Measurements from ENCODE around the gene SCFD2. TPM values are rescaled to one million over a fixed set of nuclear protein-coding genes. Genes with fewer than 3 reads are reported as not detected.

Gene SCFD2
- total RNA-seq, 1 experiment from 2014 or later: 7.4 TPM

DNA sequence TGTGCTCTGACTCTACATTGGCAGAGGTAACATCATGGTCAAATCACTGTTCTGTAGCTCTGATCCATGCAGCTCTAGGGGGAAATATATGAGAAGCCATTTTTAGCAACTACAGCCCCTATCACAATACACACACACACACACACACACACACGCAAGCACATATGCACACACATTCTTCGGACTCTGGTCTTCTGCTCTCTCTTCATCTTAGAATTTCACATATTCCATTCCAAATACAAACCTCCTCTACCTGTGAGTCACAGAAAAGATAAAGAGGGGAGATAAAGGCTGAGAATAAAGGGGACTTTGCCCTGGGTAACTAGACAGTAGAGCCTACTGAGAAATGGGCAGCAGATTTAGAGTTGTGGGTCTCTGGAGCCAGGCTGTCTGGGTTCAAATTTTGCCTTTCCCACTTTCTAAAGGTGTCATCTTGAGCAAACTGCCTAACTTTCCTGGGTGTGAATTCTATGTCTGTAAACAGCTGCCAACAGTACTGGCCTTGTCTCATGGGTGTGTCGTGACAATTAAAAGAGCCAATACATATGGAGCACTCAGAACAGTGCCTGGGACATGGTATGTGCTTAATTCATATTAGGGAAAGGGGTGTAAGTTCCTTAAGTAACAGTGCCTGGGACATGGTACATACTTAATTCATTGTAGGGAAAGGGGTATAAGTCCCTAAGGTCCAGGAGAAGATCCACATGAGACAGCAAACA is 515.3 kb downstream of the SCFD2 start:
- H3K4me3 ChIP-seq (ENCODE audit: low read depth in 2 of 2, low read length in 2 of 2): no peak overlapping the region
- ATAC-seq (no peak), DNase-seq (ENCODE audit: low read depth, low spot score) (no peak)
- ChIA-PET CTCF (no interaction called here), POLR2A (no interaction called here)
- H3K27ac ChIP-seq (ENCODE audit: low read length): no peak overlapping the region
- intact Hi-C loops (cut with micrococcal nuclease; ENCODE audit: unreplicated experiment) (no loop called here), in situ Hi-C loops (cut with HindIII; ENCODE audit: low pct_unique_long_range_greater_than_20kb, low sequenced_read_pairs) (no loop called here)
- H3K9me3 ChIP-seq (ENCODE audit: control insufficient read depth, insufficient read depth, low read depth, low read length): no peaks in the 10 kb centered on the region
- TF ChIP-seq, protein P1, sequence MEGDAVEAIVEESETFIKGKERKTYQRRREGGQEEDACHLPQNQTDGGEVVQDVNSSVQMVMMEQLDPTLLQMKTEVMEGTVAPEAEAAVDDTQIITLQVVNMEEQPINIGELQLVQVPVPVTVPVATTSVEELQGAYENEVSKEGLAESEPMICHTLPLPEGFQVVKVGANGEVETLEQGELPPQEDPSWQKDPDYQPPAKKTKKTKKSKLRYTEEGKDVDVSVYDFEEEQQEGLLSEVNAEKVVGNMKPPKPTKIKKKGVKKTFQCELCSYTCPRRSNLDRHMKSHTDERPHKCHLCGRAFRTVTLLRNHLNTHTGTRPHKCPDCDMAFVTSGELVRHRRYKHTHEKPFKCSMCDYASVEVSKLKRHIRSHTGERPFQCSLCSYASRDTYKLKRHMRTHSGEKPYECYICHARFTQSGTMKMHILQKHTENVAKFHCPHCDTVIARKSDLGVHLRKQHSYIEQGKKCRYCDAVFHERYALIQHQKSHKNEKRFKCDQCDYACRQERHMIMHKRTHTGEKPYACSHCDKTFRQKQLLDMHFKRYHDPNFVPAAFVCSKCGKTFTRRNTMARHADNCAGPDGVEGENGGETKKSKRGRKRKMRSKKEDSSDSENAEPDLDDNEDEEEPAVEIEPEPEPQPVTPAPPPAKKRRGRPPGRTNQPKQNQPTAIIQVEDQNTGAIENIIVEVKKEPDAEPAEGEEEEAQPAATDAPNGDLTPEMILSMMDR (IDR thresholded peaks at IDR 0.05): no peak
- TF ChIP-seq POLR2AphosphoS5 (IDR thresholded peaks at IDR 0.05; ENCODE audit: low read depth, low read length): no peak
- no peak for TF ChIP-seq TCF7L2 (IDR thresholded peaks at IDR 0.05; ENCODE audit: low read depth, low read length)
- TF ChIP-seq SIN3A (IDR thresholded peaks at IDR 0.05; ENCODE audit: borderline replicate concordance, insufficient read depth, low read depth, low read length): no peak
- TF ChIP-seq, protein P2, sequence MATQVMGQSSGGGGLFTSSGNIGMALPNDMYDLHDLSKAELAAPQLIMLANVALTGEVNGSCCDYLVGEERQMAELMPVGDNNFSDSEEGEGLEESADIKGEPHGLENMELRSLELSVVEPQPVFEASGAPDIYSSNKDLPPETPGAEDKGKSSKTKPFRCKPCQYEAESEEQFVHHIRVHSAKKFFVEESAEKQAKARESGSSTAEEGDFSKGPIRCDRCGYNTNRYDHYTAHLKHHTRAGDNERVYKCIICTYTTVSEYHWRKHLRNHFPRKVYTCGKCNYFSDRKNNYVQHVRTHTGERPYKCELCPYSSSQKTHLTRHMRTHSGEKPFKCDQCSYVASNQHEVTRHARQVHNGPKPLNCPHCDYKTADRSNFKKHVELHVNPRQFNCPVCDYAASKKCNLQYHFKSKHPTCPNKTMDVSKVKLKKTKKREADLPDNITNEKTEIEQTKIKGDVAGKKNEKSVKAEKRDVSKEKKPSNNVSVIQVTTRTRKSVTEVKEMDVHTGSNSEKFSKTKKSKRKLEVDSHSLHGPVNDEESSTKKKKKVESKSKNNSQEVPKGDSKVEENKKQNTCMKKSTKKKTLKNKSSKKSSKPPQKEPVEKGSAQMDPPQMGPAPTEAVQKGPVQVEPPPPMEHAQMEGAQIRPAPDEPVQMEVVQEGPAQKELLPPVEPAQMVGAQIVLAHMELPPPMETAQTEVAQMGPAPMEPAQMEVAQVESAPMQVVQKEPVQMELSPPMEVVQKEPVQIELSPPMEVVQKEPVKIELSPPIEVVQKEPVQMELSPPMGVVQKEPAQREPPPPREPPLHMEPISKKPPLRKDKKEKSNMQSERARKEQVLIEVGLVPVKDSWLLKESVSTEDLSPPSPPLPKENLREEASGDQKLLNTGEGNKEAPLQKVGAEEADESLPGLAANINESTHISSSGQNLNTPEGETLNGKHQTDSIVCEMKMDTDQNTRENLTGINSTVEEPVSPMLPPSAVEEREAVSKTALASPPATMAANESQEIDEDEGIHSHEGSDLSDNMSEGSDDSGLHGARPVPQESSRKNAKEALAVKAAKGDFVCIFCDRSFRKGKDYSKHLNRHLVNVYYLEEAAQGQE (IDR thresholded peaks at IDR 0.05; ENCODE audit: insufficient read depth in 1 of 2, low read depth in 2 of 2, low read length in 1 of 2): no peak
- H3K4me1 ChIP-seq (ENCODE audit: control insufficient read depth, insufficient read depth, low read length): no peaks in the 10 kb centered on the region
- no peaks in the 10 kb centered on the region for H3K27me3 ChIP-seq (ENCODE audit: control insufficient read depth, insufficient read depth, low read length)
- no peaks in the 10 kb centered on the region for H3K36me3 ChIP-seq (ENCODE audit: control insufficient read depth, insufficient read depth, low read length)
- no TSS peak for BruUV-seq (replicated peaks)

DNA sequence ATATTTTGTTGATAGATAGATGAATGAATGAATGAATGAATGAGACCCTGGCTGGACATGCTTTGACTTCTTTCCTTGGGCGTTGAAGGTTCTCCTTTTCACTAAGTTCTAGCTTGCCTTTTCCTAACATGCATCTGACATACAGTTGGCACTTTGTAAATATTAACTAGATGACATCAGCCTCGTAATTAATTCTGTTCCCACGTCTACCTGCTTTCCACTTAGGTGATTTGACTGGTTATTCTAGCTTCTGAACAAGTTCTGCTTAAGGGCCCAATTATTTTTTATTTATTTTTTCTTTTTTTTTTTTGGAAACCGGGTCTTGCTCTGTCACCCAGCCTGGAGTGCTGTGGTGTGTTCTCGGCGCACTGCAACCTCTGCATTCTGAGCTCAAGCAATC is 517.6 kb downstream of the SCFD2 start:
- Histone ChIP-seq H3K36me3 (ENCODE audit: control insufficient read depth, insufficient read depth, low read length) (no peaks in the 10 kb centered on the region), H3K4me3 (ENCODE audit: low read depth in 2 of 2, low read length in 2 of 2) (no peak overlapping the region), H3K27ac (ENCODE audit: low read length) (no peak overlapping the region), H3K9me3 (ENCODE audit: control insufficient read depth, insufficient read depth, low read depth, low read length) (no peaks in the 10 kb centered on the region), H3K27me3 (ENCODE audit: control insufficient read depth, insufficient read depth, low read length) (no peaks in the 10 kb centered on the region), H3K4me1 (ENCODE audit: control insufficient read depth, insufficient read depth, low read length) (no peaks in the 10 kb centered on the region)
- no peak for ATAC-seq
- in situ Hi-C loops (cut with HindIII; ENCODE audit: low pct_unique_long_range_greater_than_20kb, low sequenced_read_pairs): no loop called here
- ChIA-PET POLR2A (no interaction called here), CTCF (no interaction called here)
- TF ChIP-seq SIN3A (IDR thresholded peaks at IDR 0.05; ENCODE audit: borderline replicate concordance, insufficient read depth, low read depth, low read length) (no peak), POLR2AphosphoS5 (IDR thresholded peaks at IDR 0.05; ENCODE audit: low read depth, low read length) (no peak), TCF7L2 (IDR thresholded peaks at IDR 0.05; ENCODE audit: low read depth, low read length) (no peak)
- TF ChIP-seq, protein P1 (IDR thresholded peaks at IDR 0.05): no peak
- TF ChIP-seq, protein P2 (IDR thresholded peaks at IDR 0.05; ENCODE audit: insufficient read depth in 1 of 2, low read depth in 2 of 2, low read length in 1 of 2): no peak
- no peak for DNase-seq (ENCODE audit: low read depth, low spot score)
- intact Hi-C loops (cut with micrococcal nuclease; ENCODE audit: unreplicated experiment): no loop called here
- BruUV-seq (replicated peaks): no TSS peak
